SK-N-SH (cell line): ENCODE measurements around the gene NRF1. TPM values are rescaled to one million over a fixed set of nuclear protein-coding genes. Genes with fewer than 3 reads are reported as not detected.

Source experiments
- CTCF ChIA-PET: fragments of 300-600, 350-600 bp; formaldehyde crosslinking; extraction: SDS; loops from one replicate; lab custom pipeline; 2021; lab: Yijun Ruan, JAX
- POLR2A ChIA-PET: fragments of 350-600 bp; sonication (Branson Sonifier 250); formaldehyde crosslinking; extraction: SDS; loops from one replicate; lab custom pipeline; 2020; ENCODE audit warnings: antibody characterized with exemption, inconsistent platforms; lab: Yijun Ruan, JAX
- DNase-seq: peaks from one replicate; pipeline ENCODE4 v3.0.0; 2012
- H2AFZ ChIP-seq: fragments of 200-600 bp; sonication (generic); 2 replicates; pipeline ENCODE4 v1.8.1; 2016; ENCODE audit warnings: antibody characterized with exemption, mild to moderate bottlenecking, low read depth
- H3F3A ChIP-seq: fragments of 200-600 bp; sonication (generic); replicated peaks from 2 replicates; pipeline ENCODE3; 2016; ENCODE audit warnings: antibody characterized with exemption, mild to moderate bottlenecking; ENCODE audit not compliant: insufficient read depth
- H3K27ac ChIP-seq, 2 experiments: fragments of 200-500 bp in 1 of 2; fragments of 200-600 bp in 1 of 2; sonication (Bioruptor generic) in 1 of 2; sonication (generic), shearing (Covaris generic) in 1 of 2; 2 replicates each; pipeline versions ENCODE4 v1.5.1 to v1.6.1; 2014 to 2016; ENCODE audit warnings: low read depth in 2 of 2, inconsistent platforms in 1 of 2, low read length in 1 of 2, mild to moderate bottlenecking in 1 of 2, mixed read lengths in 1 of 2
- H3K27me3 ChIP-seq: fragments of 200-600 bp; sonication (generic), shearing (Covaris generic); 2 replicates; pipeline ENCODE4 v1.6.1; 2016; ENCODE audit warnings: mixed run types; ENCODE audit not compliant: insufficient read depth
- H3K36me3 ChIP-seq, 2 experiments: fragments of 200-500 bp in 1 of 2; fragments of 200-600 bp in 1 of 2; sonication (Bioruptor generic) in 1 of 2; sonication (generic) in 1 of 2; replicated peaks in 1 of 2; 2 replicates each; pipeline versions ENCODE3 to v1.5.1; 2014 to 2016; ENCODE audit warnings: low read length in 1 of 2, mild to moderate bottlenecking in 1 of 2; ENCODE audit not compliant: insufficient read depth in 2 of 2, control insufficient read depth in 1 of 2
- H3K4me1 ChIP-seq, 2 experiments: fragments of 200-500 bp in 1 of 2; fragments of 200-600 bp in 1 of 2; sonication (Bioruptor generic) in 1 of 2; sonication (generic), shearing (Covaris generic) in 1 of 2; 2 replicates each; pipeline versions ENCODE4 v1.5.1 to v1.6.1; 2014 to 2016; ENCODE audit warnings: low read depth in 1 of 2, low read length in 1 of 2, mixed run types in 1 of 2; ENCODE audit not compliant: insufficient read depth in 2 of 2, control insufficient read depth in 1 of 2
- H3K4me2 ChIP-seq: fragments of 200-600 bp; sonication (generic), shearing (Covaris generic); 2 replicates; pipeline ENCODE4 v1.6.1; 2017; ENCODE audit warnings: mixed run types
- H3K4me3 ChIP-seq, 2 experiments: fragments of 200-500 bp in 1 of 2; fragments of 200-600 bp in 1 of 2; sonication (Bioruptor generic) in 1 of 2; sonication (generic), shearing (Covaris generic) in 1 of 2; 2 replicates each; pipeline versions ENCODE4 v1.5.1 to v1.8.1; 2014 to 2016; ENCODE audit warnings: low read depth in 2 of 2, inconsistent platforms in 1 of 2, low read length in 1 of 2, mild to moderate bottlenecking in 1 of 2, mixed read lengths in 1 of 2, moderate library complexity in 1 of 2
- H3K79me2 ChIP-seq: fragments of 200-600 bp; sonication (generic); 2 replicates; pipeline ENCODE4 v1.8.1; 2017; ENCODE audit warnings: mild to moderate bottlenecking; ENCODE audit not compliant: insufficient read depth
- H3K9ac ChIP-seq: fragments of 200-600 bp; sonication (generic); 2 replicates; pipeline ENCODE4 v1.6.1; 2017; ENCODE audit warnings: mixed run types
- H3K9me2 ChIP-seq: fragments of 200-600 bp; sonication (generic); 2 replicates; pipeline ENCODE4 v1.6.1; 2017; ENCODE audit warnings: mixed run types
- H3K9me3 ChIP-seq: fragments of 200-600 bp; sonication (generic); 2 replicates; pipeline ENCODE4 v1.6.1; 2017; ENCODE audit warnings: mixed run types, mild to moderate bottlenecking, moderate library complexity
- H4K20me1 ChIP-seq: fragments of 200-600 bp; sonication (generic); 2 replicates; pipeline ENCODE4 v1.6.1; 2017; ENCODE audit warnings: mild to moderate bottlenecking, mixed run types; ENCODE audit not compliant: insufficient read depth
- CTCF ChIP-seq: fragments of 200-600 bp; sonication (generic); IDR thresholded peaks from 2 replicates; pipeline ENCODE4 v1.6.1; 2017; ENCODE audit warnings: antibody characterized with exemption, mild to moderate bottlenecking, moderate library complexity
- ELF1 ChIP-seq: IDR thresholded peaks from 2 replicates; pipeline ENCODE4 v1.4.0; 2012
- FOSL2 ChIP-seq: IDR thresholded peaks from 2 replicates; pipeline ENCODE4 v1.4.0; 2012; ENCODE audit warnings: low read depth, mild to moderate bottlenecking, moderate library complexity, borderline replicate concordance
- GATA2 ChIP-seq: sonication (generic); formaldehyde crosslinking; IDR thresholded peaks from 2 replicates; pipeline ENCODE4 v1.5.0; 2020; ENCODE audit warnings: mild to moderate bottlenecking, missing genetic modification reagents
- IRF3 ChIP-seq: fragments of 150-350 bp; IDR thresholded peaks from 2 replicates; pipeline ENCODE4 v1.6.1; 2016; ENCODE audit warnings: mild to moderate bottlenecking, low read depth, low read length
- POLR2AphosphoS5 ChIP-seq: IDR thresholded peaks from 2 replicates; pipeline ENCODE4 v1.6.1; 2012; ENCODE audit warnings: low read depth, low read length
- REST ChIP-seq: IDR thresholded peaks from 2 replicates; pipeline ENCODE4 v1.6.1; 2012; ENCODE audit warnings: mild to moderate bottlenecking, low read depth, low read length, moderate library complexity
- RFX5 ChIP-seq: IDR thresholded peaks from 2 replicates; pipeline ENCODE4 v1.6.1; 2012; ENCODE audit warnings: mild to moderate bottlenecking, improper control_type of control experiment, low read length
- TCF12 ChIP-seq: IDR thresholded peaks from 2 replicates; pipeline ENCODE4 v1.4.0; 2012
- USF2 ChIP-seq: fragments of 150-350 bp; IDR thresholded peaks from 2 replicates; pipeline ENCODE4 v1.6.1; 2017; ENCODE audit warnings: antibody characterized with exemption, low read length, low read depth, borderline replicate concordance
- ZBTB33 ChIP-seq: IDR thresholded peaks from 2 replicates; pipeline ENCODE4 v1.4.0; 2012; ENCODE audit warnings: low read depth, borderline replicate concordance
- WGBS: methylation state at CpG from one replicate; pipeline ENCODE4 v1.1.6; 2017; ENCODE audit warnings: low lambda C conversion rate; 5-methylcytosine and 5-hydroxymethylcytosine counted together
- polyA plus RNA-seq, 3 experiments: library from polyadenylated mRNA; depleted of rRNA; stranded (reverse); fragments of >200 nt; gene quantifications; 2 replicates each; pipeline ENCODE4 v1.2.3, GENCODE V29; 2012

The NRF1 gene
- polyA plus RNA-seq, 1 of the 3 experiments (the other 2 are of a cell fraction): 10.9 TPM

GRCh38 chr7:129606803-129607202 lies 4.7 kb upstream of the NRF1 start:
- TF ChIP-seq USF2 (no peak), POLR2AphosphoS5 (no peak), FOSL2 (no peak), RFX5 (no peak), CTCF (no peak), GATA2 (CRISPR knock-in tag) (no peak), ELF1 (no peak), ZBTB33 (no peak), TCF12 (no peak), IRF3 (no peak), REST (no peak)
- TF ChIP-seq, all 33 proteins: peak for 0

More at GRCh38 chr7:129606803-129607202, 4.7 kb upstream of the NRF1 start:
- Histone ChIP-seq H3K4me3 (no peak overlapping the region), H4K20me1 (no peaks in the 10 kb centered on the region), H3F3A (peaks cover 10% of the 10 kb centered on the region), H3K36me3 (peaks cover 16 to 22% of the 10 kb centered on the region in 2 experiments), H3K79me2 (peaks cover 26% of the 10 kb centered on the region), H3K4me1 (peaks cover 7 to 10% of the 10 kb centered on the region in 2 experiments; a peak in 2 of 4 replicates), H3K9me2 (no peaks in the 10 kb centered on the region), H3K27ac (no peak overlapping the region), H3K9me3 (no peaks in the 10 kb centered on the region), H3K27me3 (no peaks in the 10 kb centered on the region), H2AFZ (no peak overlapping the region), H3K4me2 (no peak overlapping the region), H3K9ac (no peak overlapping the region)
- DNase-seq: no peak
- whole genome bisulfite sequencing: 98% methylated on average over 7 of the region's 7 CpGs
- ChIA-PET POLR2A (no interaction called here), CTCF (interaction anchor here (0.9 to 2.8 kb wide), 5 partner anchors 9 to 106 kb away, joined by 3 to 9 read pairs (median 4); partner anchors contain the start of gene SMKR1)
